Fibroblast of pulmonary artery (primary cell): ENCODE data around the gene SLC12A6.

ENCODE experiments used
- DNase-seq: peaks from one replicate; pipeline ENCODE4 v3.0.0-alpha.2; 2010; ENCODE audit warnings: low read depth
- H3K4me3 ChIP-seq: replicated peaks from 2 replicates; pipeline ENCODE4 v1.5.1; 2011; ENCODE audit warnings: low read depth, mild to moderate bottlenecking, control low read depth, low read length, moderate library complexity
- CTCF ChIP-seq: IDR thresholded peaks from 2 replicates; pipeline ENCODE4 v1.5.1; 2011; ENCODE audit warnings: mild to moderate bottlenecking, control low read depth, low read length, inconsistent platforms; ENCODE audit errors: missing control alignments

SLC12A6 gene

GRCh38 chr15:34336231-34336990 lies 1.2 kb downstream of the SLC12A6 start:
- no peak for TF ChIP-seq CTCF
- no peak for DNase-seq
- peak overlapping the region; percentile 85 for H3K4me3 ChIP-seq

- TF ChIP-seq CTCF, result no peak
- DNase-seq, result peak; percentile 54
- peak overlapping the region; percentile 42 for H3K4me3 ChIP-seq
Measured at GRCh38 chr15:34335176-34336032, 2.2 kb downstream of the SLC12A6 start.

- peak overlapping the region; percentile 42 for H3K4me3 ChIP-seq
- TF ChIP-seq CTCF, result no peak
- DNase-seq, result no peak
Measured at GRCh38 chr15:34334672-34335071, 2.9 kb downstream of the SLC12A6 start.

GRCh38 chr15:34332553-34333120 lies 4.9 kb downstream of the SLC12A6 start:
- H3K4me3 ChIP-seq, result no peak overlapping the region
- no peak for TF ChIP-seq CTCF
- no peak for DNase-seq

- no peak overlapping the region for H3K4me3 ChIP-seq
- no peak for DNase-seq
- TF ChIP-seq CTCF, result no peak
Measured at GRCh38 chr15:34331809-34332208, 5.8 kb downstream of the SLC12A6 start.

- TF ChIP-seq CTCF, result no peak
- H3K4me3 ChIP-seq, result no peak overlapping the region
- DNase-seq, result no peak
Measured at GRCh38 chr15:34330279-34330678, 7.3 kb downstream of the SLC12A6 start.
